ENCODE measurements around the gene SLC24A1. TPM values are rescaled to one million over a fixed set of nuclear protein-coding genes. Genes with fewer than 3 reads are reported as not detected.
"Not testable (repeated sequence)": the region's sequence is repeated elsewhere in the genome, so short reads cannot be mapped to it uniquely, and the experiment has no call there.

The SLC24A1 gene
- total RNA-seq, 4 donors from 2014 or later: 6.0 to 15.7 (median 9.4) TPM

- peak within 1 kb of the TSS; percentile 68 to 88 (median 76) for H3K4me3 ChIP-seq
- no peaks in the 10 kb centered on the region for H3K27me3 ChIP-seq
- peaks cover 0 to 20% (median 14%) of the 10 kb centered on the region in 4 donors for H3K4me1 ChIP-seq
- H3K27ac ChIP-seq: peak within 1 kb of the TSS; percentile 87 to 95 (median 90)
- H3K9me3 ChIP-seq: no peaks in the 10 kb centered on the region
- DNase-seq: peak; percentile 95 to 99 (median 98)
- TF ChIP-seq CTCF (IDR thresholded peaks at IDR 0.05): peak; percentile 43 to 73 (median 65)
- peak; percentile 71 to 83 for TF ChIP-seq POLR2A (IDR thresholded peaks at IDR 0.05)
- no peaks in the 10 kb centered on the region for H3K36me3 ChIP-seq
These were observed 10.6 kb upstream of the SLC24A1 start, which contains the start of gene INTS14 for GRCh38 chr15:65610871-65611718. INTS14 (minus strand) TSS chr15:65611131; CDS start chr15:65607380, 3,751 bp downstream.

- Histone ChIP-seq H3K4me1 (peaks cover 0 to 20% (median 14%) of the 10 kb centered on the region in 4 donors), H3K4me3 (peak overlapping the region; percentile 68 to 88 (median 76)), H3K9me3 (no peaks in the 10 kb centered on the region), H3K27me3 (no peaks in the 10 kb centered on the region), H3K36me3 (no peaks in the 10 kb centered on the region), H3K27ac (peak overlapping the region; percentile 87 to 95 (median 90))
- TF ChIP-seq CTCF (IDR thresholded peaks at IDR 0.05) (no peak), POLR2A (IDR thresholded peaks at IDR 0.05) (no peak)
- no peak for DNase-seq
These were observed 9.7 kb upstream of the SLC24A1 start for GRCh38 chr15:65611888-65612615.

- no peak for TF ChIP-seq POLR2A (IDR thresholded peaks at IDR 0.05)
- TF ChIP-seq CTCF (IDR thresholded peaks at IDR 0.05): no peak
- H3K27ac ChIP-seq: no peak overlapping the region
These were observed 9.2 kb upstream of the SLC24A1 start for GRCh38 chr15:65612616-65612946.

GRCh38 chr15:65612949-65613744 is 8.6 kb upstream of the SLC24A1 start:
- Histone ChIP-seq H3K27ac (no peak overlapping the region), H3K4me3 (no peak overlapping the region), H3K9me3 (no peaks in the 10 kb centered on the region), H3K36me3 (no peaks in the 10 kb centered on the region), H3K4me1 (peaks cover 0 to 20% (median 14%) of the 10 kb centered on the region in 4 donors), H3K27me3 (no peaks in the 10 kb centered on the region)
- TF ChIP-seq CTCF (IDR thresholded peaks at IDR 0.05): no peak
- no peak for TF ChIP-seq POLR2A (IDR thresholded peaks at IDR 0.05)
- no peak for DNase-seq

More at GRCh38 chr15:65612616-65612946, 9.2 kb upstream of the SLC24A1 start:
- Histone ChIP-seq H3K27me3 (no peaks in the 10 kb centered on the region), H3K36me3 (no peaks in the 10 kb centered on the region), H3K4me1 (peaks cover 0 to 20% (median 14%) of the 10 kb centered on the region in 4 donors), H3K9me3 (no peaks in the 10 kb centered on the region), H3K4me3 (no peak overlapping the region)
- no peak for DNase-seq

GRCh38 chr15:65615887-65616286 is 5.9 kb upstream of the SLC24A1 start:
- H3K4me1 ChIP-seq: peaks cover 0 to 14% (median 10%) of the 10 kb centered on the region in 4 donors
- not testable (repeated sequence) for H3K27me3 ChIP-seq, H3K27ac ChIP-seq, DNase-seq, H3K4me3 ChIP-seq, H3K9me3 ChIP-seq, H3K36me3 ChIP-seq

All from Peyer's patch (tissue), 4 donors.